ENCODE results near the gene TRIML1.
"Not testable (repeated sequence)": the region's sequence is repeated elsewhere in the genome, so short reads cannot be mapped to it uniquely, and the experiment has no call there.

TRIML1 gene

DNA sequence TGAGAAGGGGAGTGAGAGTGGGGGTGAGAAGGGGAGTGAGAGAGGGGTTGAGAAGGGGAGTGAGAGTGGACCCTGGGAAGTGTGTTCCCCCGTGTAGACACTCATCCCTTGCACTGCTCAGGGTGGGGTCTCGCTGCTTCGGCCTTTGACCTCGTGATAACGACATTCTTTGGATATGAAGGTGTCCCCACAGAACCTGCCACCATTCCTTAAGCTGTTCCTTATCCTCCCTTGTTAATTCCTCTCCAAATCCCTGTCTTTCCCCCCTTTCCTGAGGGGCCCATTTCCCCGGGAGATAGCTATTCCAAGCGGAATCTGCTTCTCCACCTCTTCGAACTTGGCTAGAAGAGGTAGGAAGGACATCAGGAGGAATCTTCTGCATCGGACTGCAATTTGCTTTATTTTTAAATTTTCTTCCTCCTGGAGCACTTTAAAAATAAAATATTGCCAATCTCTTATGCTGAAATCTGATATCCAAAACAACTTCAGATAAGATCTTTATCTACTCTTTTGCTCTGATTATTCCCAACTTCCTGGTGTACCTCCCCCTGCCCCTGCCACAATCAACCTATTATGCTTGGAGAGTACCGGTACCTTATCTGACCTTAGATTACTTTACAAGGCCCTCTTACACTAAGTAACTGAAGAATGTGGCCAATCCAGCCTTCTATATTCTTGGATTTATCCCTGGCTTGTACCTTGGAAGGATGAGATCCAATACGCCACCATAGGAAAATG is 15.6 kb downstream of the TRIML1 start:
- no peak for DNase-seq

DNA sequence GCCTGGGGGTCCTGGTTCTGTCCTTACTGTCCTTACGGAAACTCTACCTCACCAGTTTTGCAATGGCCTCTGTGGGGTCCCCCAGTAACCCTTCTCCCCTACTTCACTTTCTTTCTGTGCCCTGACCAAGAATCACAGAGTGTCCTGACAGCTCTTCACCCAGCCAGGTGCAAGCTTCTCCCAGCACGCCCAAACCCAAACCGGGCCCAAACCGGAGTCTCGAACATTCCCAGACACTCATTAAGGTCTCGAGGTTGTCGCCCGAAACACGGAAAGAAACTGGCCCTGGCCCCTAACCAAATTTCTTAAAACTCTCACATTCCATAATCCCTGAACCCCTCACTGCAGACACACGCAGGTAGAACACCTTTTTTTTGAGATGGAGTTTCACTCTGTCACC is 19.1 kb downstream of the TRIML1 start:
- DNase-seq, result no peak

DNA sequence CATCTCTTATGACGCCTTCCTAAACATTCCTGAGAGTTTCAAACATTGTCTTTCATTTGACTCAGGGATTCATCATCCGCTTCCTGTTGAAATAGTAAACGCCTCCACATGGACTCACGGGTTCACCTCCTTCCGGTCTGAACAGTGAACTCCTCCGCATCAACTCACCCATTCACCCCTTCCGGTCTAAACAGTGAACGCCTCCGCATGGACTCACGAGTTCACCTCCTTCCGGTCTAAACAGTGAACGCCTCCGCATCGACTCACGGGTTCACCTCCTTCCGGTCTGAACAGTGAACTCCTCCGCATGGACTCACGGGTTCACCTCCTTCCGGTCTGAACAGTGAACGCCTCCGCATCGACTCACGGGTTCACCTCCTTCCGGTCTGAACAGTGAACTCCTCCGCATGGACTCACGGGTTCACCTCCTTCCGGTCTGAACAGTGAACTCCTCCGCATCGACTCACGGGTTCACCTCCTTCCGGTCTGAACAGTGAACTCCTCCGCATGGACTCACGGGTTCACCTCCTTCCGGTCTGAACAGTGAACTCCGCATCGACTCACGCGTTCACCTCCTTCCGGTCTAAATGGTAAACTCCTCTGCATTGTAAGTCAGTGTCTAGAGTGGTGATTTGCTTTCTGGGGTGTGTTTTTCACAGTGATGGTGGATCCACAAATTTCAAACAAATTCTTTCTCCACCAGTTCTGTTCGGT is 20.4 kb downstream of the TRIML1 start:
- DNase-seq, result not testable (repeated sequence)

DNA sequence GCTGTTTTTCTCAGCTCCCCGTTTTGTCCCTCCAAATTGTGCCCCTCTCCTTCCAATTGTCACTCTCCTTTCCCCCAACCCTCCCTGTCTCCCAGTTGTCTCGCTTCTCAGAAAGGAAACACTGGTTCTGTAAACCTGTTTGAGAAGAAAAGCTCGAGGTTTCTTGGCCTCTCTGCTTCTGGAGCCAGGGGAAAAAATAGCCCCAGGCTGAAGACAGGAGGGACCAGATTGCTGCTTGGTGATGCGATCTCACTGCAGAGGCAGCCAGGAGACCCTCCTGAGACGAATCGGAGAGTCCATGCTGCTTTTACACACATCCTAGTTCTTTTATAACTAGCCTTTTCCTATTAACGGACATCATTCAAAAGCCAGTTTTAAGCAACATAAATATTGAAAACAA is 21.2 kb downstream of the TRIML1 start:
- DNase-seq, result no peak

DNA sequence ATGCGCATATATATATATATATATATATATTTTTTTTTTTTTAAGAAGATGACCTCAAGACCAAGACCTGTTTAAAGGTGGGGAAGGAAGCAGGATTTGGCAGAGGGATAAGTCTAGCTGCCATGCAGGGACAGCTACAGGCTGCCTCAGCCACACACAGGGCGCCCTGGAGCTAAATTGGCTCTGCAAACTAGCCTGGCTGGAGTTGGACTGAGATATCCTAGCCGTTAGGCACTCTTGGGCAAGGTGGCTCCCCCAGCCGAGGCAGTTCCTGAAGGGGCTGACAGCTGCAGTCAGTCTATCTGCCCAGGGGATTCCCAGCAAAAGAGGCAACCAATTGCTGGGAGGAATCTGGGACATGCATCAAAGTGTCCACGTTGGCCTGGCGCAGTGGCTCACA is 21.9 kb downstream of the TRIML1 start:
- no peak for DNase-seq

DNA sequence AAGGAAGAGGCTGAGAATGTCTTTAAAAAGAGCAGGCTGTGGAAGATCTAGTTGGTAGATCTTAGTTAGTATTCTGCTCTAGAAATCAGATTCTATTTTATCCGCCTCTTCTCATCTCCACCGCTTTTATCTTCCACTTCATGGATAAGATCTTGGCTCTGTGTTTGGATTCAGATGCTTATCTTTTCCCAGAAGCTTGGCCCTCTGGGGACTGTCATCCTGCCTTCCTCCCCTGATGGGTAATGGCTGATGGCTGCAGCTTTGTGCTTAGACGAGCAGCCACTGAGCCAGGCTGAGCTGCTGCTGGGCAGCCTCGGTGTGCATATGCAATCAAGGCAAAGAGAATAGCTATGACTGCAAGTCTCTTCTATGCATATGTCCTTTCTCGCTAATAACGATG is 23.5 kb downstream of the TRIML1 start:
- DNase-seq, result no peak

DNA sequence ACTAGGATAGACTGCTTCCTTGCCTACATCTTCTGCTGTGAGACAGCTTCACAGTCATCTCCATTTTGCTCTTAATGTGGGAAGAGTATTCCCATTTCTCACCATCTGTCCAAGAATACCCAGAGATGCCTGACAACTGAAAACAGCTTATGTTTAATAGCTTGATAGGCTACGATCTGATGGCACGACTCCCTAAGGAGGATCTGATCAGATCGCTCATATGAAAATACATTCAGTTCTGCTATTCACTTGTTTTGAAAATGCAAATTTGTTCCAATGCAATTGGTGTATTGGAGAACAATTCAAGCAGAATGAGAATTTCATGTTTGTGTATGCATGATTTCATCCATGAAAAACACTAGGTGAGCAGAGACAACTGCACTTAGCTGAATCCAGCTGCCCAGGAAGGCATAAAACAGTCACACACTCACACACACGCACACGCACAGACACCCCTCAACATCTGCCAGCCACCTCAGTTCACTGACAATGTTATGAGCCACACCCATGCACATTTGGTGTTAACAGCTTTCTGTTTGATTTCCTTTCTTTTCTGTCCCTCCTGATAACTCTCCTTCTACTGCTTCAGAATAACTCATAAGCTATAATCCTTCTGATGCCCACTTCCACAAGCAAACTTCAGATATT is 29.6 kb downstream of the TRIML1 start:
- no peak for DNase-seq

DNA sequence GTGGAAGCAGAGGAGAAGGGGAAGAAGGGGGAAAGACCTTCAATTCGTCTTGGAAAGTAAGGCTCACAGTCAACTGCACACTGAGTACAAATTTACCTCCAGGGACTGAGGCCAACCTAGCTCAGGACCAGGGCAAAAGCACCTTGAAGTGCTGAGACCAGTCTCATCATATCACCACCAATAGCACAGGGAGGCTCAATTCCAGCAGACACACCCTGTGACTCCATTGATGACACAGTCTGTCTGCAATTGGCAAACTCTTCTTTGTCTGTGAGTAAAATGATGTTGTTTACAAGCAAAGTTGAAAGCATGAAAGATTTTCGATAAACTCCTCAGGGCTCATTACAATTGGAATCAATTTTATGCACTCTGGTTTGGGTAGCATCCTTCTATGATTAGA is 32.3 kb downstream of the TRIML1 start:
- no peak for DNase-seq

DNA sequence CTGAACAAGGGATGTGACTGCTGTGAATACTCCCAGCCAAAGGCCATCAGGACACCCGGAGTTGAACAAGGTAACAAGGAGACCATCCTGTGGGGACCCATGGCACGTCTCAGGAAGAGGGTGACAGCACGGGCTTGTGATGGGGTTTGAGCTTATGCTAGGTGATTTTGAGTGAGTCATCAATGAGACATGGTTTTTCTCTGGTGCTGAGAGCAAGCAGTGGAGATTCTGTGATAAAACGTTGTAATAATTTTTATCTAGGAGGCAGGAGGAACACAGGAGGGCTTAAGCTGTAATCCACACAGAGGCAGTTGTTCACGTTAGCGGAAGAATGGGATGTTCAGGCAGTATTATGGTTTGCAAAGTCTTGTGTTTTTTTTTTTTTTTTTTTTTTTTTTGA is 36.0 kb downstream of the TRIML1 start:
- DNase-seq, result no peak

DNA sequence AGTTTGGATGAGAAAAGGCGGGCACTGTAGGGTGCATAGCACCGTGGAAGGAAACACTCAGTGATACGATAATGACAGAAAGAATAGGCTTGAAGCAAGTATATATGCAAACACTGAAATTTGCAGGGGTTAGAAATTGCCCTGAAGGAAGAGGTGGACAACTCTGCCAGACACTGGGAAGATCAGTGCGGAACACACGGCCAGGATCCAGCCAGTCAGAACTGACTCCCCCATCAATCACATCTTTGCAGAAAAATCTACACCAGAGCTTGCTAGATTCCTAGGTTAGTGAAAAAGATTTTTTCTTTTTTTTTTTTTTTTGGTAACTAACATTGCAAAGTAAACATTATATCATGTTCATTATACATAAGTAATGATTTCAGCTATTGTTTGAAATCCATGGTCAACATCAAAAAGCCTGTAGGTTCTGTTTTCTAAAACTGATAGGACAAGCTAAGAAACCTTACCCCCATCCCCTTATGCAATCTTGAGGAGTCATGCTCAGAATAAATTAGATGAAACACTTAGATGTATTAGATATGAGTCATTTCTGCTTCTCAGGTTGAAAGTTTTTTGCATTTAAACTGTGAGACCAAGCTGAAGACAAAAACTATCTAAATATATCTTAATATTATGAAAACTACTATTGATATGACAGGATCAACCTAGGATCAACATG is 38.9 kb downstream of the TRIML1 start:
- no peak for DNase-seq

DNA sequence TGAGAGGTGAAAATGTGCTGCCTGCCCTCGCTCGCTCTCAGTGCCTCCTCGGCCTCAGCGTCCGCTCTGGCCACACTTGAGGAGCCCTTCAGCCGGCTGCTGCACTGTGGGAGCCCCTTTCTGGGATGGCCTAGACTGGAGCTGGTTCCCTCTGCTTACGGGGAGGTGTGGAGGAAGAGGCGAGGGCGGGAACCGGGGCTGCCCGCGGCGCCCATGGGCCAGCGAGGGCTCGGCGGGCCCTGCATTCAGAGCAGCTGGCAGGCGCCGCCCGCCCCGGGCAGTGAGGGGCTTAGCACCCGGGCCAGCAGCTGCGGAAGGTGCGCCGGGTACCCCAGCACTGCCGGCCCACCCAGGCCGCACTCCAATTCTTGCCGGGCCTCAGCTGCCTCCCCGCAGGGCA is 39.6 kb downstream of the TRIML1 start:
- no peak for DNase-seq

DNA sequence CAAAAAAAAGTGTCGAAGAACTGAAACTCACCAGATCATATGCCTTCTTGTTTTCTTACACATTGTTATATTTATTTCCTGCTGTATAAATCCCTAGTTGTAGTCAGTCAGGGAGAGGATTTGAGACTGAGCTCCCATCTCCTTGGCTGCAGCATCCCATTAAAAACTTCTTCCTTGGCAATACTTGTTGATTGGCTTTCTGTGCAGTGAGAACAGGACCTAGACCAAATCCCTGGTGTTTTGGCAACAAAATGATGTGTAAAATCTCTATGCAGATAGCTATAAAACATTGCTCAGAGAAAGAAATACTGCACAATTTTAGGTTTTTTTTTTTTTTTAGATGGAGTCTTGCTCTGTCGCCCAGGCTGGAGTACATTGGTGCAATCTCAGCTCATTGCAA is 47.9 kb downstream of the TRIML1 start:
- DNase-seq, result no peak

DNA sequence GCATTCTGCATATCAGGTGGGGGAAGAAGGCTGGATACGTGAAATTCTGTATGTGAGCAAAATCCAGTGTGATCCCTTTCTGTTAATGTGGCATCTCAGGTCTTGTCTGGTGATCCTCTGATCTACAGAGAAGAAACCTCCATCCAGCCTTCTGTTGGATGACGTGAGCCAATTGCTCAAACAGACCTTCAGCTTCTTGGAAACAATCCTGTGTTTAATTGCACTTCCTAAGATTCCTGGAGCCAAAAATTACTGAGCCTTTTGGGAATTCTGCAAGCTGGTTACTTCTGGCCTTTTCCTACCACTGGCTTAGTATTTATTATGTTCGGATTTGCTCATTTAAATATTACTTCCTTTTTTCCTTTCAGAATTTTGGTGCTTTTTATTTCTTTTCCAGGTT is 51.2 kb downstream of the TRIML1 start:
- DNase-seq, result no peak

DNA sequence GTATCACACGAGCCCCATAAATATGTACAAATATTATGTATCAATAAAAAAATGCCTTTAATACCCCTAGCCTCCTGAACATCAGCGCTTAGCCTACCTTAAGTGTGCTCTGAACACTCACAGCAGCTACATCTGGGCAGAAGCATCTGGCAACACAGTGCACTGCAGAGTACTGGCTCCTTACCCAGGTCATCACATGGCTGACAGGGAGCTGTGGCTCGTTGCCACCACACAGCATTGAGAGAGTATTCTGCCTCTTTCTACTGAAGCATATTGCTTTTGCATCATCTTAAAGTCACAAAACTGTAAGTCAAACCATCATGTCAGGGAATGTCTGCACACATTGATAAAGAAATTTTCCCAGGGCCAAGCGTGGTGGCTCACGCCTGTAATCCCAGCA is 55.2 kb downstream of the TRIML1 start:
- DNase-seq, result no peak

DNA sequence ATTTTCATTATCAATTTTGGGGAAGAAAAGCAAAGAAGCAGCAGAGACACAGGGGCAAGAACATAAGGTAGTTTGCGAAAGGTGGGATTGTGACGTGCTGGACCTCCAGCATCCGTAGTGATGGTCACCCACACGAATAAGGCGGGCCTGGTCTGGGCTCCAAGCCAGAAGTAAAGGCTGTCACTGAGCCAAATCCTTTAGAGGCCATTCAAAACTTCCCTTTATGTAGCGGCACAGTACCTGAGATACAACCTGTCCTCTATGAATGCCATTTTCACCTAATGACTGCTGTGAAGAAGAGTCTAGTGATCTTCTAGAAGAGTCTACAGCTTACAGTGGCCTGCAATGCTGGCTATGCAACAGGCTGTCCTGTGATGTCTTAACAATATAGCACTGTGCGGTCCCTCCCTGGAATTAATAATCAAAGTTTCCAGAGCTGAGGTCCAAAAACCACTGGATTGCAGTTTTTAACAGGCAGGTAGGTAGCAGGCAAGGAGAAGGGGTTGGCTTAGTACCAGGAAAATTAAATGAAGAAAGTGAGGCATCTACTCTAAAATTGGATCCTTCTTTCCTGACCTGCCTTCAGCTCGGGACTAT is 56.2 kb downstream of the TRIML1 start:
- DNase-seq, result no peak

DNA sequence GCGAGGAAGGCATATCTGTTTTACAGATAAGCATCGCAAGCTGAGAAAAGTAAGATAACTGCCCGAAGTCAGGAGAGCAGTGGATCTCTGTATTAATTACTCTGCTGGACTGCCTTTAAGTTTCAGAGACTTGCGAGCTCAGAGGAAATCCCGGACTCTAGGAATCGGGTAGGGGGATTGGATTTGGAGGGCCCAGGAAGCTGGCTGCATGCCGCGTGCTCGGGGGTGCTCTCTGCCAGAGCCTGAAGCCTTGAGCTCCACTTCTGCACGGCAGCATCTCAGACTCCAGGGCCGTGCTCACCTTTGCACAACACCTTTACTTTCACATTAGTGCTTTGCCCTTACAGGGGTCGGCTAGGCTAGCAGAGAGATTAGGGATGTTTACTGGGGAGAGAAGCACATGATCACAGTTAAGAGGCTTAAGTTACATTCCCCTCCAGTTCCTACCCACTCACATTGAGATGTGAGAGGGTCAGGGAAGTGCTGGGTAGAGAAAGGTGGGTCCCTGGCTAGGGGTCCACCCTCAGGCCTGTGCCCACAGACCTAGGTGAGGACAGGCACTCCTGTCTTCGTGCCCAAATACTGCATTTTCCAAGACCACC is 57.0 kb downstream of the TRIML1 start:
- no peak for DNase-seq

Measured in activated CD4-positive, CD25-positive, alpha-beta regulatory T cell treated with anti-CD3 and anti-CD28 coated beads, Interleukin-2, amount 50 U/mL, for 72 hours (primary cell).